ENCODE results near the gene SEMA4C.
"Not testable (repeated sequence)": the region's sequence is repeated elsewhere in the genome, so short reads cannot be mapped to it uniquely, and the experiment has no call there.

The SEMA4C gene

DNA sequence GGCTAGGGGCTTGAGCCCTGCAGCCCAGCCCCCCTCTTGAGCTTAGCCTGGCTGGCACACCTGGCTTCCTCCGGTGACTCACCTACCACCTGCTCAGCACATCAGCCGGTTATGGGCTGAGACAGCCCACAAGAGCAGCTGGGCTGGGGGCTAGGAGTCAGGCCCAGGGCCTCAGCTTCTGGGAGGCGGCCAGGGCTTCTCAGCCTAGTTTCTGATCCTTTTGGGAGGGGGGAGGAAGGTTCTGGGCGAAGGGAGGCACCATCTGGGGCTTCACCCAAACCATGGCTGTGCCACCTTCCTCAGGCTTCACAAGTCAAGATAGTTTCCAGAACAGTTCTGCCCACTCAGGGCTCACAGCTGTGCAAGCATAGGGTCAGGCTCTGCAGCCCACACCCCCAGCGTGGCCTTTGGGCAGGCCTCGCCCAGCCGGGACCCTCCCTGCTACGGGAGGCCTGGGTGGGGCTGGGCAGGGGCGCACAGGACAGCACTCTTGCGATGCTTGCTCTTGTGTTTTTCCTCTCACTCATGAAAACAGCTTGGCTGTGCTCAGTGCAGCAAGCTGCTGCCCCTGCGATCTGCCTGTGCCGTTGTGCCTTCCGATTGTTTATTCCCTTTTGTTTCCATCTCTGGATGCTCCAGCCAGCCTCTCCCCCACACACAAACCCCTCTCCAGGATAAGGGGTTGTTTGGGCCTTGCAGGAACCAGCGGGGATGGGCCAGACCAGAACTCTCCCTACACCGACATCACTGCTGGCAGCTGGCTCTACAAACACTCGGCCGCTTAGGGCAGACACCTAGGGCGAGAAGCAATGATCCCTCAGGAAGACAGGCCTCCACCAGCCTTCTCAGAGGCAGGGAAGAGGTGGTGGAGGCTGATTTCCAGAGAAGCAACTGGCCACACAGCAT, 26.1 kb upstream of the SEMA4C start:
- no peak for FAIRE-seq

DNA sequence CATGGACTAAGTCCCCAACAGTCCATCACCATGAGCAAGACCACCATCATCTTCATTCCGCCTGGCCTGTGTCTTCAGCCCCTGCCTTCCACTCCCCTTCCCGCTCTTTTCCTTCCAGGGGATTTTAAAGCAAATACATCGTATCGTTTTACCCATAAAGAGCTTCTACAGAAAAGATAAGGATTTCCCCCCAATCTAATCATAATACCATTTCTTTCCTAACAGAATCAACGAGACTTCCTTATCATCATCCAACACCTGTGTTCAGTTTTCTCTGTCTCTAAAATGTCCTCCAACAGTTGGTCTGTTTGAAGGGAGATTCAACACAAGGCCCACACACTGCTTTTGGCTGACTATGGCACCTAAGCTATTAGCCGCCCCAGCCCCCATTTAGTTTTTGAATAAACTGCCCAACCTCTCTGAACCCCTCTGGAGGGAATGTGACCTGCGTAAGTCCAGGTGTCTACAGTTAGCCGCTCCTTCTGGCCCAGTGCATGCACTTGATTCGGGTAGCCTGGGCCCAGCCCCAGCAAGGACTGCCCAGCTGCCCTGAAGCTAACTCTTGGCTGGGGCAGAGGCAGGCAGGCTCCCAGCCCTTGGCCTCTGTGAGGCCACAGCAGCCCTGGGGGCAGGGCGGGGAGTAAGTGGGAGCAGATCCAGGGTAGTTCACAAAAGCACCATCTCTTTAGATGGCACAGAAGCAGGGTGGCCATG, 25.3 kb upstream of the SEMA4C start:
- FAIRE-seq, result no peak

- no peak for FAIRE-seq
These were observed 24.3 kb upstream of the SEMA4C start for GRCh38 chr2:96894151-96894531.

DNA sequence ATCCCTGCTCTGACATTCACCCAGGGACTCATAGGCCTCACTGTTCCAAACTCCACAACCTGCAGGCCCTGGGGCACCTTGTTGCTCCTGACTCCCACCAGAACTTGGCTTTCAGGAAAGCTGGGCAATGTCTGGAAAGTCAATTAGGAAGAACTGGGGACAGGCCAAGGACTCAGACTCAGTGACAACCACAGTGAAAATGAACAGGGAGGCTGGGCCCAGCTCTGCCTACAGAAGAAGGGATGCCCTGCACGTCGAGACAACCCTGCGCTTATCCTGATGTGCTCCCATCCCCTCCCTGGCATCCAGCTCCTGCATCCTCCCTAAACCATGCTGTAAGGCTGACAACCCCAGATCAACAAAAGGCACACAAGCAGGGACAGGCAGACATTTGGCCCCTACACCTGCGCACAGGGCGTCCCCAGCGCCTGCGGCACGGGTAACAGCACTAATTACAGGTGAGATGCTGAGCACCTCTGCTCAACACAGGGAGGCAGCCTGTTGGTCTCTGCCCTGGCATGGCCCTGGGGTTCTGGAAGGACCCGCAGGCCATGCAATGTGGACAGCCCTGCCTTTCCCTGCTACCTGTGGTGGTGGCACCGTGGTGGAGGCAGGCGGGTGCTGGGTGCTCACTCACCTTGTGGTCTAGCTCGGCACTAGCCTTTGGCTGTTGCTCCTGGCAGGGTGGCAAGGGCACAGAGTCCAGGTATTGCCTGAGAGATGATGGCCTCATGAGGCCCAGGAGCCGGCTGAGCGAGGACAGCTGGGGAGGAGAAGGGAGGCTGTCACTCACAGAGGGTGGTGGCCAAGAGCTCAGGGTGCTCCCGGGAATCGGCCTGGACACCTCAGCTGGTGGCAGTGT, 23.6 kb upstream of the SEMA4C start:
- no peak for FAIRE-seq

DNA sequence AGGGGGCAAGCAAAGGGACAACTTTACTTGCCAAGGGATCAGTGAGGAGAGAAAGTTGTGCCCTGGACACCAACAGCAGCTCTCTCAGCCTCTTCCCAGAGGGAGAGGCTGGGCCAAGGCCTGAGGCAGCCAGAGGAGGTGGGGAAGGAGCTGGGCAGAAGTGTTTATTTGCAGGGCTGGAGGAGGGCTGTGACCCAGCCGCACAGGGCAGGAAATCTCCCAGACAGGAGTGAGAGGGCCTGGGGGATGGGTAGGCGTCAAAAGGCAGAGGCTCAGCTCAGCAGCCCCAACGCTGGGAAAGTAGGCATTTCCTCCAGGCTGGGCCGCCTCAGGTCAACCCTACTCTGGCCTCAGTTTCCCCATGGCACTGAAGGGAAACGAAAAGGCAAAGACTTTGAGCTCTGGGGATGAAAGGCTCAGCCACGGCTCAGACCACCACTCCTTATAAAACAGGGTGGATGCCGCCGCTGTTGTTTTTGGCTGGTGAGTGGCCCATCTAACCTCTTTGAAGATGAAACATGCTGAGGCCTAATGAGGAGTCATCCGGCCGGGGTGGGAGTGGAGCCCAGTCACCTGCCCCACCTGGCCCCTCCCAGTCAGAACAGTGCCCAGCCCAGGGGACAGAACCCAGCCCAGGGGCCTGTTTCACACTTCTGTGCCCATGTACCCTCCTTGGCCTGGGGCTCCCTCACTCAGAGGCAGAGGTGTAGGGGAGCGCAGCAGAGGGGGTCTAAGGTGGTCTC, 21.9 kb upstream of the SEMA4C start:
- no peak for FAIRE-seq

DNA sequence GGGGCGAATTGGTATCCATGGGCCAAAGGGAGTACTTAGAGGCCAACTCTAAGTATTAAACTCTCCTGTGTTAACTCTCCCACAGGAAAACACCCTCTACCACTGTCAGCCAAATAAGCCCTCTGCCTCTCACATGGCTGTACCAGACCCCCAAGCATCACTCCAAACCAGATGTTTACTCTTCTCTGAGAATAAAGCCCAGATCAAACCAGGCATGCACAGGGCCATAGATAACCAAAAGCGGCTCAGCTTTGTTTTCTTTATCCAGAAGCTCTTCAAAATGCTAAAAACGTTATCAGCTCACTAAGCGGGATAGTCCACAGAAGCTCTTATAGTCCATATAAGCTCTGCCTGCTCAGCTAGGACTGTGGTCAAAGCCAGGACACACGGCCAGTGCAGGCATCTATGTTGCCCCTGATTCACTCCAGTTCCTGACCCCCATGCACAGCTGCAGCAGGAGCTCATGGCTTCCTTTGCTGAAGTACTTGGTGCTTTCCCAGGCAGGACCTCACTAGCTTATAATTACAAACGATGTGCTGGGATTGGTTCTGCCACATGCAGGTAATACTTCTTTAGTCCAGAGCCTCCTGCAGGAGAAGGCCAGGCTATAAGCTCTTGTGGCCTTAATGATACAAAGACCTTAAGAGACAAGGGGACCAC, 21.0 kb upstream of the SEMA4C start:
- no peak for FAIRE-seq

DNA sequence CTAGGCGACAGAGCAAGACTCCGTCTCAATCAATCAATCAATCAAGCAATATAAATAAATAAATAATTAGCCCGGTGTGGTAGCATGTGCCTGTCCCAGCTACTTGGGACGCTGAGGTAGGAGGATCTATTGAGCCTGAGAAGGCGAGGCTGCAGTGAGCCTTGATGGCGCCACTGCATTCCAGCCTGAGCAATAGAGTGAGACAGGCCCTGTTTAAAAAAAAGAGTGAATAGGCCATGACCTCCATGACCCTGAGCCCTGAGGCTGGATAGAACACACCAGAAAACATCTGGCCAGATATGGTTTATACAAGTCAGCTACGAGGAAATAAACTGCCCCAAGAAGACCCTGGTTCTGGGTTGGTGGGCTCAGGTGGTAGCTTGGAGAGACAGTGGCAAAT, 20.4 kb upstream of the SEMA4C start:
- no peak for FAIRE-seq

- not testable (repeated sequence) for FAIRE-seq
These were observed 19.6 kb upstream of the SEMA4C start for GRCh38 chr2:96889502-96889901.

DNA sequence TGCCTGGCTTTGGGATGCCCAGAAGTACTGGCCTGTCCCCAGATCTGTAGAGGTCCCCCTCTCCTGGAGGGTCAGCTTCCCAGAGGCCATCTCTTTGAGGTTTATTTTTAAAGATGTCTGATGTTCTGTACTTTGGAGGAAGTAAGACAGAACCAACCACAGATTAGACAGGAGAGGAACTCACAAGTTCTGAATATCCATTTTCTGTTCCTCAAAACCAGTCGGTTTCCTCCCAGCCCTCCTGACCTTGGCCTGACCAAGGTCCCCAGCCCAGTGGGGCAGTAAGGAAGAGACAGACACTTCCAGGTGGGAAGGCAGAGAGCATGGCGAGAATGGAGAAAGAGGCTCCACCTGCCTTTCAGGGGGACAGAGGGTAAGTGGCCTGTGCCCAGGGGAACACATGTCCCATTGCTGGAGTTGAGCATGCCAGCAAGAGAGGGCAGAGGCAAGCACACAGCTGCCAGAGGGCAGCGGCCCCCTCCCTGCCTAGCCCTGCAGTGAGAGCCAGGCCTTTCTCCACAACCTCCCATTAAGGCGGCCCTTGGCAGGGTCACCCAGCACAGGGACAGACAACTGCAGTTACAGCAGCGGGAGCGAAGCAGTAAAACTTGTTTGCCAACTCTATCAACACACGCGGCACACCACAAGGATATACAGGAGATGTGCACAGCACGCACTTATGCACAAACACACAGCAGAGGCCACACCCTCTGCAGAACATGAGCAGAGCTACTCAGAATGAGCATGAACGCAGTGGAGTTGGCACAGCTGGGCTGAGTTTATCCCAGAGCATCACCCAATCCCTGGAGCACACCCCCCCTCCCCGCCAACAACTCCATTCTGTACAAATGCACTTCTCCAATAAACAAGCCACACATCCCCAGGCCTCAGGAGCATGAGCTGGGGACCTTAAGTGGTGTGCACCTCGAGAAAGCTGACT, 18.5 kb upstream of the SEMA4C start:
- FAIRE-seq, result no peak

GRCh38 chr2:96887493-96888012, 17.7 kb upstream of the SEMA4C start:
- no peak for FAIRE-seq

DNA sequence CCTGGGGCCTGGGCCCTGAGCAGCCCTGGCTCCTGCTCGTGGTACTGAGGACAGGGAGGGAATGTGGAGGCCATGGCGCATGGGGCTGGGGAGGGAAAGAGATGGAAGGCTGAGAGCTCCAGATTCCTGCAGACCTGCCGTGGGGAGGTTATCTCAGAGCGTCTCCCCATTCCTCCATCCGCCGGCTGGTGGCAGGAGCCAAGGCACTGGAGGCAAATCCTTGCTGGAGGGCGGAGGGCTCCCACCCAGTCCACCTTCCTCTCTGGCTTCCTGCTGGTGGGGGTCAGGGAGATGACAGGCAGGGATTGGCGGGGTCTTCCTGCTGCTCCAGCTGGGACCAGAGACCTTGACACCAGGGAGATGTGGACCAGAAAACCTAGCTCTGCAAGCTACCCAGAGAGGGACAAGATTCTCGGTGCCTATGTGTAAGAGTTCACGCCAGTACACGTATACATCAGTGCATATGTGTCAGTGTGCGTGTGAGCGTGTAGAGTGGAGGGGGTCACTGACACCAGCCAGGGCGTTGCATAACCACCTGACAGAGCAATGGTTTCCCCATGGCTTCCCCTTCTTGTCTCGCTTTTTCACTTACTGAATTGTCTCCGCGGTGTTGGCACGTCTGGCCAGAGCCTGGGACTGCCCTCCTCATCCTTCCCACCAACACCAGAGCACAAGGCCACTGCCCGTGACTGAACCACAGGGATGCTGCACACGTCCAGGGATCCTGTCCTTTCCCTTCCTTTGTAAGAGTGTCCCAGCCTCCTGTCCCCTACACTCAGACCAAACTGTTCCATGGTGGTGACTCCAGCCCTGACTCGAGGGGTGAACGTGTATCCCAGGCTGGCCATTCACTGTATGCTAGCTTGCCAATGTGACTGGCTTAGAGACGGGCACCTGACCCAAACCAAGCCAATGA, 15.8 kb upstream of the SEMA4C start:
- no peak for FAIRE-seq

- FAIRE-seq, result no peak
These were observed 14.6 kb upstream of the SEMA4C start for GRCh38 chr2:96884299-96885094.

GRCh38 chr2:96883306-96883705, 13.4 kb upstream of the SEMA4C start:
- FAIRE-seq, result no peak

DNA sequence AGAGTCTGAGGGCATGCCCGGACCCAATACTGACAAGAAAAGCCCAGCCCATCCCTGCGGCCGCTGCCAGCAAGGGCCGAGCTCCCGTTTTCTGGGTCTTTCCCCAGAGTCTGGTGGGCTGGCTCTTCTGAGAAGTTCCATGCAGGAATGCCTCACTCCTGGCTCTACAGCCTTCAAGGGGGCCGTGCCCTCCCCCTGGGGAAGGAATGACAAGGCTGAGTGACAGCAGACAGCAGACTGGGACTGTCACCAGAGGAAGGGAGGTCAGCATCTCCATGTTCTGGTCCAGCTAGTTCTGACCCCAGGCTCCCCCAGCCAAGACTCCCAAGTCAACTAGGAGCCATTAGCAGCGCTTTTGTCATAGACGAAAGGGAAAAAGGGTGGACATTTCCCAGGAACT, 13.0 kb upstream of the SEMA4C start:
- FAIRE-seq, result no peak

- FAIRE-seq, result no peak
These were observed 12.3 kb upstream of the SEMA4C start for GRCh38 chr2:96882230-96882629.

GRCh38 chr2:96881349-96882195, 11.7 kb upstream of the SEMA4C start:
- no peak for FAIRE-seq

DNA sequence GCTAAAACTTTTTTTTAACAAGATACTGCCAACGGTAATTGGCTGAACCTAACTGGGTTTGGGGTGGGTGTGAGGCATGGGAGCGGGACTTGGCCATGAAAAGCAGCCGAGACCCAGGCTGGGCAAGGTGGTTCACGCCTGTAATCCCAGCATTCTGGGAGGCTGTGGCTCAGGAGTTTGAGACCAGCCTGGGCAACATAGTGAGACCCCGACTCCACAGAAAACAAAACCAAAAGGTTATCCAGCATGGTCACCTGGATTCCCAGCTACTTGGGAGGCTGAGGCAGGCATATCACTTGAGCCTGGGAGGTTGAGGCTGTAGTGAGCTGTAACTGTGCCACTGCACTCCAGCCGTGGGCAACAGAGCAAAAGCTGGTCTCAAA, 11.0 kb upstream of the SEMA4C start:
- FAIRE-seq, result no peak
